ENCODE results near the gene JADE1.

The JADE1 gene

GRCh38 chr4:128915544-128915943 is 106.0 kb downstream of the JADE1 start:
- TF ChIP-seq GLIS3 (CRISPR knock-in tag; IDR thresholded peaks at IDR 0.05) (no peak), ZNF8 (CRISPR knock-in tag; IDR thresholded peaks at IDR 0.05) (no peak), CSDC2 (CRISPR knock-in tag; IDR thresholded peaks at IDR 0.05) (no peak), TCF4 (CRISPR knock-in tag; IDR thresholded peaks at IDR 0.05; ENCODE audit: borderline replicate concordance) (no peak), CREB5 (CRISPR knock-in tag; IDR thresholded peaks at IDR 0.05; ENCODE audit: low read depth) (no peak), POU6F1 (CRISPR knock-in tag; IDR thresholded peaks at IDR 0.05; ENCODE audit: borderline replicate concordance, low read depth) (no peak), TSHZ2 (CRISPR knock-in tag; IDR thresholded peaks at IDR 0.05) (no peak), TOX (CRISPR knock-in tag; IDR thresholded peaks at IDR 0.05; ENCODE audit: borderline replicate concordance) (no peak), SNAI2 (CRISPR knock-in tag; IDR thresholded peaks at IDR 0.05) (no peak), BACH2 (CRISPR knock-in tag; IDR thresholded peaks at IDR 0.05; ENCODE audit: borderline replicate concordance) (no peak), ZNF70 (CRISPR knock-in tag; IDR thresholded peaks at IDR 0.05) (no peak)
- no peak for ATAC-seq

- no peak for ATAC-seq
- TF ChIP-seq TOX (CRISPR knock-in tag; IDR thresholded peaks at IDR 0.05; ENCODE audit: borderline replicate concordance) (no peak), CSRNP3 (CRISPR knock-in tag; IDR thresholded peaks at IDR 0.05) (no peak), ZFP3 (CRISPR knock-in tag; IDR thresholded peaks at IDR 0.05) (no peak), BACH2 (CRISPR knock-in tag; IDR thresholded peaks at IDR 0.05; ENCODE audit: borderline replicate concordance) (no peak), PATZ1 (CRISPR knock-in tag; IDR thresholded peaks at IDR 0.05; ENCODE audit: borderline replicate concordance) (no peak), ZFP30 (CRISPR knock-in tag; IDR thresholded peaks at IDR 0.05) (no peak), PPARA (CRISPR knock-in tag; IDR thresholded peaks at IDR 0.05; ENCODE audit: borderline replicate concordance) (no peak)
Measured at GRCh38 chr4:128916832-128917231, 107.3 kb downstream of the JADE1 start.

GRCh38 chr4:128917781-128918180 is 108.3 kb downstream of the JADE1 start:
- ATAC-seq: no peak

More at GRCh38 chr4:128917781-128918180, 108.3 kb downstream of the JADE1 start:
- TF ChIP-seq ISL1 (CRISPR knock-in tag; IDR thresholded peaks at IDR 0.05) (no peak), RARB (CRISPR knock-in tag; IDR thresholded peaks at IDR 0.05) (no peak), GLIS3 (CRISPR knock-in tag; IDR thresholded peaks at IDR 0.05) (no peak), ZNF8 (CRISPR knock-in tag; IDR thresholded peaks at IDR 0.05) (no peak), TCF4 (CRISPR knock-in tag; IDR thresholded peaks at IDR 0.05; ENCODE audit: borderline replicate concordance) (no peak), SNAI2 (CRISPR knock-in tag; IDR thresholded peaks at IDR 0.05) (no peak), CSDC2 (CRISPR knock-in tag; IDR thresholded peaks at IDR 0.05) (no peak), CSRNP3 (CRISPR knock-in tag; IDR thresholded peaks at IDR 0.05) (no peak), CREB5 (CRISPR knock-in tag; IDR thresholded peaks at IDR 0.05; ENCODE audit: low read depth) (no peak), OSR1 (CRISPR knock-in tag; IDR thresholded peaks at IDR 0.05) (no peak), ZFP30 (CRISPR knock-in tag; IDR thresholded peaks at IDR 0.05) (no peak), ESRRG (CRISPR knock-in tag; IDR thresholded peaks at IDR 0.05) (no peak), PATZ1 (CRISPR knock-in tag; IDR thresholded peaks at IDR 0.05; ENCODE audit: borderline replicate concordance) (no peak)
